ENCODE data around the gene CCN2.

CCN2 gene, protein sequence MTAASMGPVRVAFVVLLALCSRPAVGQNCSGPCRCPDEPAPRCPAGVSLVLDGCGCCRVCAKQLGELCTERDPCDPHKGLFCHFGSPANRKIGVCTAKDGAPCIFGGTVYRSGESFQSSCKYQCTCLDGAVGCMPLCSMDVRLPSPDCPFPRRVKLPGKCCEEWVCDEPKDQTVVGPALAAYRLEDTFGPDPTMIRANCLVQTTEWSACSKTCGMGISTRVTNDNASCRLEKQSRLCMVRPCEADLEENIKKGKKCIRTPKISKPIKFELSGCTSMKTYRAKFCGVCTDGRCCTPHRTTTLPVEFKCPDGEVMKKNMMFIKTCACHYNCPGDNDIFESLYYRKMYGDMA

DNA sequence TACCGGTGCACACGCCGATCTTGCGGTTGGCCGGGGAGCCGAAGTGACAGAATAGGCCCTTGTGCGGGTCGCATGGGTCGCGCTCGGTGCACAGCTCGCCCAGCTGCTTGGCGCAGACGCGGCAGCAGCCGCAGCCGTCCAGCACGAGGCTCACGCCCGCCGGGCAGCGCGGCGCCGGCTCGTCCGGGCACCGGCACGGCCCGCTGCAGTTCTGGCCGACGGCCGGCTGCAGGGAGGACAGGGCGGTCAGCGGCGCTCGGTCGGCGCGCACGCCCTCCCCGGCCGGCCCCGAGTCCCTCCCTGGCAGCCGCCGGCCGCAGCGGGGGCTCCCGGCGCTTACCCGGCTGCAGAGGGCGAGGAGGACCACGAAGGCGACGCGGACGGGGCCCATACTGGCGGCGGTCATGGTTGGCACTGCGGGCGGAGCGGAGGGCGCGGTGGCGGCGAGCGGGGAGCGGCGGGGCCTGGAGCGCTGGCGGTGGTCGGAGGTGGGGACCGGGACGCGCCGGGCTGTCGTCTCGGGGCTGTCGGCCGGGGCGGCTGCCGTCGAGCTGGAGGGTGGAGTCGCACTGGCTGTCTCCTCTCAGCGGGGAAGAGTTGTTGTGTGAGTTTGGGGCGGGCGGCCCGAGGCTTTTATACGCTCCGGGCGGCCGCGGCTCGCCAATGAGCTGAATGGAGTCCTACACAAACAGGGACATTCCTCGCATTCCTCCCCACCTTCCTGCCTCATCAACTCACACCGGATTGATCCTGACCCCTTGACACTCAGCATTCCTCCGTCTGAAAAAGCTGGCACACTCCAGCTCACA, at the start of gene CCN2:
CCN2 (minus strand) TSS at position 606 of the 809 bp plus-strand sequence; CDS start at position 406, 200 bp downstream.
- H3K4me3 ChIP-seq (ENCODE audit: low read depth, low read length), result peak within 1 kb of the TSS; percentile 90

DNA sequence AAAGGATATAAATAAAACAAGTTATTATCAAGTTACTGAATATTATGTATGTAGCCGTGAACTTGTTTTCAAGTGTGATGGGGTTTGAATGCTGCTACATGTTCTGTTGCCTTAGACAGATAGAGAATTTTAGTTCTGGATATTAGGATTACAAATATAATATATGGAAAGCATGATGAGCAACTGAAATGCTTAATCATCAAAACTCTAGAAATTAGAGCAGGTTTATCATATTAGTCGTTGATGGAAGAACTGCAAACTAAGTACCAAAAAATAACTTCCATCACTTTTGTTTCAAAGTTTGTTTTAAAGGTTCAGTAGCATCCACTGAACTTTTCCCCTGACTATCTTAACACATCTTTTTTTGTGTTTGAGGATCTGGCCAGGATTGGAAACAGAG, 49.1 kb upstream of the CCN2 start:
- no peak overlapping the region for H3K4me3 ChIP-seq (ENCODE audit: low read depth, low read length)

GRCh38 chr6:131999545-132000146, 48.5 kb upstream of the CCN2 start:
- no peak overlapping the region for H3K4me3 ChIP-seq (ENCODE audit: low read depth, low read length)

DNA sequence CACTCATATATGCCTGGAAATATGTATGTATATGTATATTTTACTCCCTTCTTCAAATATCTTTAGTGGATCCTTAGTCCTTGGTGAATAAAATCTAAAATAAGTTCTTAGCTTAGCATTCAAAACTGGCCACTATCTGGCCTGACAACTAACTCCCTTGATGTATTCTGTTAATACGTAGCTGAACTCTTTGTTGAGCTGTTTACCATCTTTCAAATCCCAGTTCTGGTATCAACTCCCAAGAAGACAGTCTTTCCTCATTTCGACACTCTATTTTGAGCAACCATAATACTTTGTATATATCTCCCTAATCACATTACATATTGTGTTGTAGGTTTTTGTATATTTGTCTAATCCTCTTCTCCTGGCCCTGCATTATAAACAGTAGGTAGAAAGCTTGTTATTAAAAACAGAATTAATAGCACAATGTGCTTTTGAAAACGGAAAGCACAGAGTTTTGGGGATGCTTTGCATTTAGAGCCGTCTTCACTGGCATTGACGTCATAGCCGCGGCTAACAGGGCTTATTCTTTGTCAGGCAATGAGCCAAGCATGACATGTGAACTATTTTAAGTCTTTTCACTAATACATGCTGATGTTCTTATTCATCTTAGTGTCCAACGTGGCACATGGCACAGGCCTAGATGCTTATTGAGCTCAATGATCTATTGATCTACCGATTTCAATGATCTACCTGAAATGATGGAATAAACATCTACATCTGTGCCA, 47.2 kb upstream of the CCN2 start:
- H3K4me3 ChIP-seq (ENCODE audit: low read depth, low read length), result no peak overlapping the region

DNA sequence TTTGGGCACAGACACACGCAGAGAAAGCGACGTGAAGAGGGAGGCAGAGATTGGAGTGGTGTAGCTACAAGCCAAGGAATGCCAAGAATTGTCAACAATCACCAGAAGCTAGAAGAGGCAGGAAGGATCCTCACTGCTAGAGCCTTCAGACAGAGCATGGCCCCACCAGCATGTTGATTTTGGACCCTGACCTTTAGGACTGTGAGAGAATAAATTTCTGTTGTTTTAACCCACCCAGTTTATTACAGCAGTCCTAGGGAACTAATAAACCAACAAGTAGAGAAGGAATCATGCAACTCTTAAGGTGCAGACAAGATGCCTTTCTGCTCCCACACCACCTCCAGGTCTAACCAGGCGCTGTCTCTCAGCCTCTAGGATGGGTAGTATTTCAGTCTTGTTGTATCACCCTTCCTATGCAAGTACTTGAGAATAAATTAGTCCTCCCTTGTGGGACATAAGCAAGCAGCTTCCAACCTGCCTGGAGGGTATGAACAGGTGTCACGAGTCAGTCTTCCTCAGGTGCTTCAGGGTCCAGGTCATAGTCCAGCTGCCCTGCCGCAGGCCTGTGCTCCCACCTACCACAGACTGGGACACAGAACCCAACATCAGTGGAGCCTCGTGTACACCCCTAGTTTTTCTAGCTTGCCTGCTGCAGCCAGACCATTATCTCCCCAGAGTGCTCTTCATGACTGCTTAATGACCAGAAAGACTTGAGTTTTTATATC, 46.4 kb upstream of the CCN2 start:
- H3K4me3 ChIP-seq (ENCODE audit: low read depth, low read length), result no peak overlapping the region

- H3K4me3 ChIP-seq (ENCODE audit: low read depth, low read length), result no peak overlapping the region
Observed at GRCh38 chr6:131995917-131996316, 44.7 kb upstream of the CCN2 start.

DNA sequence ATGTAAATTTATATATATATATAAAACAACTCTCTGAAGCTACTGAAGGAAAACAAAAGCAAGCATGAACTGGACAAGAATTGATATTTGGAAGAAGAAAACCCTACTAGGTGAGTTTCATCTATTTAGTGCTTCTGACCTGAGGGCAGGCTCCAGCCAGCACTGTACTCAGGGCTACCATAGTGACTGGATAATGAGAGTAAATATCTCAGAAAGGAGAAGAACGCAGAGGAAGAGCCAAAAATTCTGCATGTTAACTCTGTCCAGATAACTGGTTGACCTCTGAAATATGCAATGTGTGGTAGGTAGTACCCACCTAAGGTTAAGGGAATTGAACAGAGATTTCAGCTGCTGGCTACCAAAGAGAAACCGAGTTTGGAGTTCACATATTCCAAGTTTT, 41.4 kb upstream of the CCN2 start:
- no peak overlapping the region for H3K4me3 ChIP-seq (ENCODE audit: low read depth, low read length)

DNA sequence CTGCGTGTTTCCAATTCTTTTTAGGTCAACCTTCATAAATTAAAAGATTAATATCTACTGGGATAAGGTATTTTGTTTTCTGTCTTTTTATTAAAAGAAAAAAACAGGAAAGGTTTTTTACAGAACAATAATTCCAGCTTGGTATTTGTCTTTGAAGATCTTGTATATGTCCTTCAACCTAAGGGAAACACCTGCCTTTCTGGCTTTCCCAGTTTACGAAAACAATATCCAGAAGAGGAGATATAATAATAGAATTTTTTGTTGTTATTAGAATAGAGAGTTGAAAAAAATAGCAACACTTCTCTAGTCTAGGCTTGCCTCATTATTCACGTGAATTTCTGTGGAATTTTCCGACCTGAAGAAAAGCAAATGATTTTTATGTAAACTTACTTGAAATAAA, 37.9 kb upstream of the CCN2 start:
- H3K4me3 ChIP-seq (ENCODE audit: low read depth, low read length), result no peak overlapping the region

GRCh38 chr6:131982740-131983259, 31.6 kb upstream of the CCN2 start:
- H3K4me3 ChIP-seq (ENCODE audit: low read depth, low read length), result no peak overlapping the region

DNA sequence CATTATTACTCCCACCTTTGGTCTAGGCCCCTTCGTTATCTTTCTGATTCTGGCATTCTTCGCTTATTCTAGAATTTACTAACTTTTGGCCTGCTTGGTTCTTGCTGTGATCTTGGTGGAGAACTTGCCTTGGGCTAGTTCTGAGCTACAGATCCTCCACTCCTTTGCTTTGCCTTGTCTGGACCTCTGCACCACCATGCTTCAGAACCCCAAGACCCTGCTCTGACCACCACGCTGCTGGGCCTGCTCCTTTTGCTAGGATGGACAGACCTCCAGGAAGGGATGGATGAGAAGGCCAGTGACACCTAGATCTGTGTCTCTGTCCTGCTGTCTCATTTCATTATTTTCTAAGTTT, 30.4 kb upstream of the CCN2 start:
- H3K4me3 ChIP-seq (ENCODE audit: low read depth, low read length), result no peak overlapping the region

- H3K4me3 ChIP-seq (ENCODE audit: low read depth, low read length), result no peak overlapping the region
Observed at GRCh38 chr6:131980791-131981623, 29.8 kb upstream of the CCN2 start.

- no peak overlapping the region for H3K4me3 ChIP-seq (ENCODE audit: low read depth, low read length)
Observed at GRCh38 chr6:131980338-131980790, 29.2 kb upstream of the CCN2 start.

DNA sequence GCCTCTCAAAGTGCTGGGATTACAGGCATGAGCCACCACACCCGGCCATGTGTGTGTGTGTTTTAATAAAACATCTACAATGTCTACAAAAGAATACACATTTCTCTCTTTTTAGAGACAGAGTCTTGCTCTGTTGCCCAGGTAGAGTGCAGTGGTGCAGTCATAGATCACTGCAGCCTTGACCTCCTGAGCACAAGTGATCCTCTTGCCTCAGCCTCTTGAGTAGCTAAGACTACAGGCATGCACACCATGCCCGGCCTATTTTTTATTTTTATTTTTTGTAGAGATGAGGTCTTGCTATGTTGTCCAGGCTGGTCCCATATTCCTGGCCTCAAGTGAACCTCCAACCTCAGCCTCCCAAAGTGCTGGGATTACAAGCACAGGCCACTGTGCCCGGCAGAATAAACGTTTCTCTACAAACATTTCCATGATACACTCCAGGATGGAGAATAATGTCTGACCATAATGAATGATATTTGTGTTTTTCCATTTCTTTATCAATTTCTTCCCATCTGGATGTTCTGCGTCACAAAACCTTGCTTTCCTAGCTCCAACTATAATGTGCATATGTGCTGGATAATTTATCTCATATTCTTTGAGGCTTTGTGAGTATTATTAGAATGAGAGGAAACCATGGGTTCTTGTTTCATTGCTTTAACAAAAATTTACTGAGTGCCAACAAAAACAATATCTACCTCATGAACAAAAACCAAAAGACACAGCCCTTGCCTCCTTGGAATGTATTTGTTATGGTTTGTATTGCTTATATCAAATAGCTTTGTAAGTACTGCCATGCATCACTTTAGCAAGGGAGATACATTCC, 28.6 kb upstream of the CCN2 start:
- no peak overlapping the region for H3K4me3 ChIP-seq (ENCODE audit: low read depth, low read length)

GRCh38 chr6:131978522-131978921, 27.4 kb upstream of the CCN2 start:
- H3K4me3 ChIP-seq (ENCODE audit: low read depth, low read length), result no peak overlapping the region

DNA sequence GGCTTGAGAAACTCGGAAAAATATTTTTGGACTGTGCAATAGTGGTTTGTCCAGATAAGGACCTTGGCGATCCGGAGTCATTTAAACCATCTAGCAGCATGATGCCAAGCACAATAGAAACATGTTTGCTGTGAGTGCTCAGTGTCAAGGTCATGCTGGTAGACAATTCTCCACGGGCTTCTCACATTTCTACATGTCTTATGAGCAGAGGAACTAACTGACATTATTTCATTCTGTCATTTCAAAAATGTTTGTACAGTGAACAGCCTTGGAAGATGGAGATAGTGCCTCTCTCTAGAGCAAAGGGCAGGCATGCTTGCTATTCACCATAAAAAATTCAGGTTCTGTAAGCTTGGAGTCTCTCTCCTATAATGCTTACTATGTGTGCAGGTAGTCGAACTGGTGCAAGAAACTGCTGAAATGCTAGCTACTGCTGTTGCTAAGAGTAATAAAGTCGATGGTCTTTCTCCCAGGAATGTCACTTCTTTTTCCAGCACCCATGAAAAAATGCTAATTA, 25.4 kb upstream of the CCN2 start:
- H3K4me3 ChIP-seq (ENCODE audit: low read depth, low read length), result no peak overlapping the region

DNA sequence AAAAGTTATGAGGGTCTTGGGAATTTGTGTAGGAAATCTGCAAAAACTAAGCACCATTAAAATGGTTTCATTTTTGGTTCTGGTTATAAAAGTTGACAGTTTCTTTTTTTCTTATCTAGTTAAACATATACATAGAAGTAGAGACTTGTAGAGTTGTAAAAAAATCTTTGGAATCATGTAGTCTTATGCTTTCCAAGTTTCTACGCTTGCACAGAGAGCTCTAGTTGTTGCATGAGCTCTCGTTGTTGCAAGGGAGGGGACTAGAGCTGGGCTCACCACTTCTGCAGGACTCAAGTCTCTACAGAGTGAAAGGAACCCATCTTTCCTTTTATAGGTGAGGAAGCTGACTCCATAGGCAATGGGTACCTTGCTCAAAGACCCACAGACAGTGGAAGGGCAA, 21.6 kb upstream of the CCN2 start:
- H3K4me3 ChIP-seq (ENCODE audit: low read depth, low read length), result no peak overlapping the region

DNA sequence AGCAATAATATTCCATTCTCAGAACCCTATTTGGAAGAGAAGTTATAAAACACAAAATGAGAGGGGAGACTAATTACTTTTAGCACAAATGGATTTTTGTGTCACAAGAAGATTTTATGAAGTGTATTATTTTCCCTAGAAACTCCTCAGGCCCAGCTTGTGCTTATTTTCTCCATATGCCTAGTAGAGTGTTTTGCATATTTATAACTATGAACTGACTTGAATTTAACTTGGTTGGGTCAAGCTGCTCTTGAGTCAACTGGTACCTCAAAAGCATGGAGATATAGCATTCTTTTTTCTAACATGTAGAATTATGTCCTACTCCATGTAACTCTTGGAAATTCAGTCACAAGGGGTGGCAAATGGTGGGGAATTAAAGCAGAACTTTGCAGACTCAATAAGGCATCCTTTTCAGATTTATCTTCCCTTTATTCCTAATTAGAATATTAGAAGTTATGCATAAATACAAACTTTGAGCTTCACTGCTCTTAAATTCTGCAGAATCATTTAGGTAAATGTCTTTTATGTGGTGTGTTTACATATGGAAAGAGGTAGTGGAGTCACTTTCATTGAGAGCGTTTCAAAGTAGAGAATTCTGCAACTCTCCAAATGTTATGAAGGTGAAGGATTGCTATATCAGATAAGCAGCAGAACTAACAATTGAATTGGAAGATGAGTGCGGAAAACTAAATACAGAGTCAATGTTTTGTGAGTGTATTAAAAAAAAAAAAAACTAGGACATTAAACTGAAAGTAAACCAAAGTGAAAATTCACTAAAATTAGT, 19.1 kb upstream of the CCN2 start:
- no peak overlapping the region for H3K4me3 ChIP-seq (ENCODE audit: low read depth, low read length)

DNA sequence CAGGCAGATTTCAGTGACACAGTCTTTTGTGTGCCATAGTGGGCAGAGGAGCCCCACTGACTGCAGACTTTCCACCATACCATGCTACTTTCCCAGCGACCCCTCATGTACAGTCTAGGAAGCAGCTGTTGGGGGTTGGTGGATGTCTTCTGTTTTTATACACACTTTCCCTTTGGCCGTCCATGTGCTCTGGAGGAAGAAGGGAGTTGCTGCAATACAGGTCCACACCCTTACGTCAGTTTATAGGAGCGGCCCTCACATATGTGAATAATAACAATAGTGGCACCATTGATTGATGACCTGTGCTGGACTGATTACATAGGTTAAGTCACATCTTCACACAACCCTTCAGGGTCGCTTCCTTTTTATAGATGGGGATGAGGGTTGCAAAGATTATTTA, 17.5 kb upstream of the CCN2 start:
- no peak overlapping the region for H3K4me3 ChIP-seq (ENCODE audit: low read depth, low read length)
